A549 (cell line): ENCODE results near the gene TMEM132D.

Experiments used
- CBX2 ChIP-seq: fragments of 200-600 bp; sonication (generic); IDR thresholded peaks from 2 replicates; pipeline ENCODE4 v1.6.1; 2016; ENCODE audit warnings: low read depth, mild to moderate bottlenecking, borderline replicate concordance
- POLR2A ChIP-seq: IDR thresholded peaks from 2 replicates; pipeline ENCODE4 v1.6.1; 2012; ENCODE audit warnings: mild to moderate bottlenecking, low read length
- TF ChIP-seq, protein P1 (sequence below): fragments of >200 bp; sonication (Bioruptor Twin); formaldehyde crosslinking; IDR thresholded peaks from 3 replicates; pipeline ENCODE4 v1.5.1; 2016

DNA sequence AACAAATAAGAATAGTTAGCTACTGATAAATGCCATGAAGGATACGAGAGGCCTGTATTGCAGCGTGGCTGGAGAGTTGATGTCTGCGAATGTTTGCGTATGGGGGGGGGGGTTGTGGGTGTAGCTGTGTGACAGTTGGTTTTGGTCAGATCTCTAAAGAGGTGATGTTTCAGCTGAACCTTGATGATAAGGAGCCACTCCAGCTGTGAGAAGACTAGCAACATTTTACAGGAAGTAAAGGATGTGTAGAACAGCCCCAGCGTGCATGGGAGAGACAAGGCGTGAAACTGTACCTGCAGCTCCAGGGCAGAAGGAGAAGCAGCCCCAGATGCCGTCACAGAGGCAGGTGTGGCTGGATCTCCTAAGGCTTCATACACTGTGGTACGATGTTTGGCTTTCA, 416.9 kb downstream of the TMEM132D start:
- TF ChIP-seq POLR2A: no peak
- TF ChIP-seq, protein P1, sequence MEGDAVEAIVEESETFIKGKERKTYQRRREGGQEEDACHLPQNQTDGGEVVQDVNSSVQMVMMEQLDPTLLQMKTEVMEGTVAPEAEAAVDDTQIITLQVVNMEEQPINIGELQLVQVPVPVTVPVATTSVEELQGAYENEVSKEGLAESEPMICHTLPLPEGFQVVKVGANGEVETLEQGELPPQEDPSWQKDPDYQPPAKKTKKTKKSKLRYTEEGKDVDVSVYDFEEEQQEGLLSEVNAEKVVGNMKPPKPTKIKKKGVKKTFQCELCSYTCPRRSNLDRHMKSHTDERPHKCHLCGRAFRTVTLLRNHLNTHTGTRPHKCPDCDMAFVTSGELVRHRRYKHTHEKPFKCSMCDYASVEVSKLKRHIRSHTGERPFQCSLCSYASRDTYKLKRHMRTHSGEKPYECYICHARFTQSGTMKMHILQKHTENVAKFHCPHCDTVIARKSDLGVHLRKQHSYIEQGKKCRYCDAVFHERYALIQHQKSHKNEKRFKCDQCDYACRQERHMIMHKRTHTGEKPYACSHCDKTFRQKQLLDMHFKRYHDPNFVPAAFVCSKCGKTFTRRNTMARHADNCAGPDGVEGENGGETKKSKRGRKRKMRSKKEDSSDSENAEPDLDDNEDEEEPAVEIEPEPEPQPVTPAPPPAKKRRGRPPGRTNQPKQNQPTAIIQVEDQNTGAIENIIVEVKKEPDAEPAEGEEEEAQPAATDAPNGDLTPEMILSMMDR: no peak
- TF ChIP-seq CBX2: no peak
